K562 (cell line): Measurements from ENCODE around the gene NRXN3.

Experiments
- EP300 ChIP-seq: IDR thresholded peaks from 2 replicates; pipeline ENCODE4 v1.6.1; 2012; ENCODE audit warnings: low read length, improper control_type of control experiment
- ILF3 ChIP-seq: fragments of 450-650 bp; IDR thresholded peaks from 2 replicates; pipeline ENCODE4 v1.6.1; 2018; ENCODE audit warnings: antibody characterized with exemption, mild to moderate bottlenecking, moderate library complexity, borderline replicate concordance
- KAT8 ChIP-seq: fragments of 450-650 bp; IDR thresholded peaks from 2 replicates; pipeline ENCODE4 v1.6.1; 2016; ENCODE audit warnings: low read depth, mild to moderate bottlenecking
- ZNF695 ChIP-seq: fragments of 450-650 bp; formaldehyde crosslinking; IDR thresholded peaks from 2 replicates; pipeline ENCODE4 v1.4.0; 2020; ENCODE audit warnings: mild to moderate bottlenecking, moderate library complexity

DNA sequence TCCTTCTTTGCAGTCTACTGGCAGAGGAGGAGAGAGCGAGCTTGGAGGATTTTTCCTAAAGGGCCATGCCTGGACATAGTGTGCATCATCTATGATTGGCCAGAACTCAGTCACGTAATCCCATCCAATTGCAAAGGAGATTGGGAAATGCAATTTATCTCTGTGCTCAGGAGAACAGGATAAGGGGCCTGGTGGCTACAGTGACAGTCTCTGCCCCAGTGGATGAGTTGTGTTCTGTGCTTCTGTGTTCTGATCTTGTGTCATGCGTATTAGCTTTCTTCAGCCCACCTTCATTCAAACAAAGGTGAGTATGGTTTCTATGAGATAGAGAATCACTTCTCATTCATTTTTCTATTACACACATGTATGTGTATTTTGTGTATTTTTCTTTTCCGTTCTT is 144.3 kb downstream of the NRXN3 start:
- TF ChIP-seq ZNF695 (CRISPR knock-in tag) (no peak), KAT8 (no peak), ILF3 (no peak), EP300 (no peak)
